KMS-11 (cell line): ENCODE measurements around the gene CSRP3.

Experiments
- H2AFZ ChIP-seq: fragments of 200-600 bp; sonication (generic); 2 replicates; pipeline ENCODE4 v1.6.1; 2016; ENCODE audit warnings: antibody characterized with exemption, mixed run types, low read depth
- H3K27ac ChIP-seq: fragments of 200-600 bp; sonication (generic); 2 replicates; pipeline ENCODE4 v1.6.1; 2016; ENCODE audit warnings: mild to moderate bottlenecking, mixed run types
- H3K27me3 ChIP-seq: fragments of 200-600 bp; sonication (generic); 2 replicates; pipeline ENCODE4 v1.6.1; 2017; ENCODE audit warnings: mild to moderate bottlenecking, low read depth, mixed run types, moderate library complexity; ENCODE audit not compliant: insufficient read depth
- H3K36me3 ChIP-seq: fragments of 200-600 bp; sonication (generic); 2 replicates; pipeline ENCODE4 v1.6.1; 2017; ENCODE audit warnings: mild to moderate bottlenecking, mixed run types; ENCODE audit not compliant: insufficient read depth
- H3K4me1 ChIP-seq: fragments of 200-600 bp; sonication (generic); 2 replicates; pipeline ENCODE4 v1.6.1; 2016; ENCODE audit warnings: mild to moderate bottlenecking, low read depth, mixed run types; ENCODE audit not compliant: poor library complexity, severe bottlenecking
- H3K4me2 ChIP-seq: fragments of 200-600 bp; sonication (generic); 2 replicates; pipeline ENCODE4 v1.7.0; 2016; ENCODE audit warnings: mild to moderate bottlenecking, mixed run types
- H3K4me3 ChIP-seq: fragments of 200-600 bp; sonication (generic); IDR thresholded peaks from 2 replicates; pipeline ENCODE4 v1.6.1; 2017; ENCODE audit warnings: low read depth, low read length, mixed read lengths; ENCODE audit not compliant: insufficient read depth
- H3K79me2 ChIP-seq: fragments of 200-600 bp; sonication (generic); 2 replicates; pipeline ENCODE4 v1.6.1; 2016; ENCODE audit warnings: low read depth, mixed run types; ENCODE audit not compliant: insufficient read depth
- H3K9ac ChIP-seq: fragments of 200-600 bp; sonication (generic); 2 replicates; pipeline ENCODE4 v1.6.1; 2016; ENCODE audit warnings: mild to moderate bottlenecking, mixed run types
- H4K20me1 ChIP-seq: fragments of 200-600 bp; sonication (generic); 2 replicates; pipeline ENCODE4 v1.6.1; 2016; ENCODE audit warnings: mild to moderate bottlenecking, mixed run types; ENCODE audit not compliant: insufficient read depth
- TF ChIP-seq, protein P1 (sequence below): fragments of 200-600 bp; sonication (generic); conservative IDR thresholded peaks from 2 replicates; pipeline ENCODE4 v1.6.1; 2017; ENCODE audit warnings: low read depth, mild to moderate bottlenecking, antibody characterized with exemption, low read length, moderate library complexity, mixed read lengths

Gene CSRP3

GRCh38 chr11:19237813-19238212 is 36.0 kb upstream of the CSRP3 start:
- Histone ChIP-seq H3K4me2 (no peak overlapping the region; the same call in 1 of the 2 replicates), H3K36me3 (no peaks in the 10 kb centered on the region; the same call in 1 of the 2 replicates)

GRCh38 chr11:19237381-19237780 is 35.6 kb upstream of the CSRP3 start:
- H3K79me2 ChIP-seq: peaks cover 18% of the 10 kb centered on the region; the same call in 1 of the 2 replicates
- H3K4me3 ChIP-seq: no peak overlapping the region
- H3K27me3 ChIP-seq: no peaks in the 10 kb centered on the region
- H2AFZ ChIP-seq: no peak overlapping the region
- no peaks in the 10 kb centered on the region; the same call in 1 of the 2 replicates for H3K36me3 ChIP-seq
- no peaks in the 10 kb centered on the region for H4K20me1 ChIP-seq
- peaks cover 18% of the 10 kb centered on the region for H3K4me1 ChIP-seq
- no peak overlapping the region for H3K4me2 ChIP-seq
- TF ChIP-seq, protein P1, sequence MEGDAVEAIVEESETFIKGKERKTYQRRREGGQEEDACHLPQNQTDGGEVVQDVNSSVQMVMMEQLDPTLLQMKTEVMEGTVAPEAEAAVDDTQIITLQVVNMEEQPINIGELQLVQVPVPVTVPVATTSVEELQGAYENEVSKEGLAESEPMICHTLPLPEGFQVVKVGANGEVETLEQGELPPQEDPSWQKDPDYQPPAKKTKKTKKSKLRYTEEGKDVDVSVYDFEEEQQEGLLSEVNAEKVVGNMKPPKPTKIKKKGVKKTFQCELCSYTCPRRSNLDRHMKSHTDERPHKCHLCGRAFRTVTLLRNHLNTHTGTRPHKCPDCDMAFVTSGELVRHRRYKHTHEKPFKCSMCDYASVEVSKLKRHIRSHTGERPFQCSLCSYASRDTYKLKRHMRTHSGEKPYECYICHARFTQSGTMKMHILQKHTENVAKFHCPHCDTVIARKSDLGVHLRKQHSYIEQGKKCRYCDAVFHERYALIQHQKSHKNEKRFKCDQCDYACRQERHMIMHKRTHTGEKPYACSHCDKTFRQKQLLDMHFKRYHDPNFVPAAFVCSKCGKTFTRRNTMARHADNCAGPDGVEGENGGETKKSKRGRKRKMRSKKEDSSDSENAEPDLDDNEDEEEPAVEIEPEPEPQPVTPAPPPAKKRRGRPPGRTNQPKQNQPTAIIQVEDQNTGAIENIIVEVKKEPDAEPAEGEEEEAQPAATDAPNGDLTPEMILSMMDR: no peak
- H3K9ac ChIP-seq: no peak overlapping the region
- no peak overlapping the region for H3K27ac ChIP-seq

More at GRCh38 chr11:19237813-19238212, 36.0 kb upstream of the CSRP3 start:
- Histone ChIP-seq H2AFZ (no peak overlapping the region), H3K4me3 (no peak overlapping the region), H3K79me2 (peaks cover 18% of the 10 kb centered on the region; the same call in 1 of the 2 replicates), H3K27me3 (no peaks in the 10 kb centered on the region), H4K20me1 (no peaks in the 10 kb centered on the region), H3K4me1 (peaks cover 18% of the 10 kb centered on the region), H3K27ac (no peak overlapping the region), H3K9ac (no peak overlapping the region)
- TF ChIP-seq, protein P1: no peak

DNA sequence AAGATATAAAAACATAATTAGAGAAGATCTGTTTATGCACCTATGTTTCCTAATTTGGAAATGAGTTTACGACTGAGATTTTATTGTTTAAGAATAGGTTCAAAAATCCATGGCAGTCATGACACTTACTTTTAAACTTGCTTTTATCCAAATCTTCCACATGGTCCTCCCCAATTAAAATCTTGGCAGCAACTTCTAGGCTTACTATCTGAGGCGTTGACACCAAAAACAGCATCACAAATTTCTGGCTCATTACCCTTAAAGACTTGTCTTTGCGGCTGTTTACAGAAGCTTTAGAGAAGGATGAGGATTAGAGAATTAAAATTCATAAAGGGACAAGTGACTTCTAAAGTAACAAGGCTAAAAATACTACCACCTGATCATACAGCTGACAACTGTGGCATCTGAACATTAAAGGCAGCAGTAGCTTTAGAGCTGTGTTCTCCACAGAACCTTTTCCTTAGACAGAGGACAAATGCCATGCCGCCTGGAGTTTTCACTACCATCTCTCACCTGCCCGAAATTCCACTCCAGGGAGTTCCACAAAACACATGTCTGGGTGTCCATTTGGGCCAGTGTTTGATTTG is 32.5 kb upstream of the CSRP3 start:
- no peak overlapping the region for H3K4me2 ChIP-seq
- no peaks in the 10 kb centered on the region for H3K27me3 ChIP-seq
- no peak overlapping the region for H3K27ac ChIP-seq
- H2AFZ ChIP-seq: no peak overlapping the region
- H3K9ac ChIP-seq: no peak overlapping the region
- peaks cover 15% of the 10 kb centered on the region for H3K4me1 ChIP-seq
- H3K4me3 ChIP-seq: no peak overlapping the region
- no peaks in the 10 kb centered on the region; the same call in 1 of the 2 replicates for H3K36me3 ChIP-seq
- H4K20me1 ChIP-seq: no peaks in the 10 kb centered on the region
- TF ChIP-seq, protein P1: no peak
- peaks cover 6% of the 10 kb centered on the region; the same call in 1 of the 2 replicates for H3K79me2 ChIP-seq

GRCh38 chr11:19232910-19233503 is 31.2 kb upstream of the CSRP3 start:
- H3K4me1 ChIP-seq: peaks cover 1% of the 10 kb centered on the region
- H3K4me3 ChIP-seq: no peak overlapping the region
- TF ChIP-seq, protein P1: no peak
- no peaks in the 10 kb centered on the region; the same call in 1 of the 2 replicates for H3K36me3 ChIP-seq
- no peak overlapping the region for H3K9ac ChIP-seq
- no peaks in the 10 kb centered on the region for H4K20me1 ChIP-seq
- H3K4me2 ChIP-seq: no peak overlapping the region
- no peak overlapping the region for H3K27ac ChIP-seq
- H3K79me2 ChIP-seq: no peaks in the 10 kb centered on the region
- H3K27me3 ChIP-seq: no peaks in the 10 kb centered on the region
- H2AFZ ChIP-seq: no peak overlapping the region
